Small intestine (tissue), 4 donors: ENCODE results near the gene DGLUCY. TPM values are rescaled to one million over a fixed set of nuclear protein-coding genes. Genes with fewer than 3 reads are reported as not detected.

Source experiments
- polyA plus RNA-seq, 4 donors: library from polyadenylated mRNA; stranded (reverse) in 3 of 4; unstranded in 1 of 4; fragments of 200-250 nt in 3 of 4; fragments of 120-200 nt in 1 of 4; gene quantifications; one replicate each; pipeline versions ENCODE4 v1.2.1 to v1.2.3, GENCODE V29; 2013
- donor health status: healthy with polysubstance abuse.
- donor health status: Bipolar disorder and iron deficiency.
- donor health status: healthy.

DGLUCY gene
- polyA plus RNA-seq, 4 donors: 11.9 to 74.9 (median 30.2) TPM

Other genes with a start within 250 kb of the DGLUCY start
- 1 to 10 TPM; 1.9 to 9.5 (median 3.8) TPM for gene RPS6KA5, start 53.4 kb upstream of the DGLUCY start, polyA plus RNA-seq
- 1 to 10 TPM in 1 of 4 donors, under 1 TPM in 2, not detected in 1; 0.54 to 2.2 (median 0.78) TPM for gene GPR68, start 130.6 kb downstream of the DGLUCY start, polyA plus RNA-seq